ENCODE results near the gene TCF4.

GRCh38 chr18:55433140-55433539, 154.9 kb downstream of the TCF4 start:
- TF ChIP-seq POLR2AphosphoS5 (IDR thresholded peaks at IDR 0.05; ENCODE audit: low read depth, low read length) = no peak
- no peak for TF ChIP-seq POLR2A (IDR thresholded peaks at IDR 0.05; ENCODE audit: low read depth, low read length)
